Stimulated activated CD4-positive, alpha-beta T cell treated with anti-CD3 and anti-CD28 coated beads, Interleukin-15, amount 100 ng/mL, for 1 hour (primary cell): ENCODE data around the gene SFT2D1.
"Not testable (repeated sequence)": the region's sequence is repeated elsewhere in the genome, so short reads cannot be mapped to it uniquely, and the experiment has no call there.

Source experiments
- DNase-seq, 2 donors: peaks; one replicate each; pipeline ENCODE4 v3.0.0-alpha.2; 2020; ENCODE audit warnings: low read depth in 1 of 2, low spot score in 1 of 2

SFT2D1 gene

GRCh38 chr6:166342349-166343149, at the start of gene SFT2D1:
Gene SFT2D1, minus strand, starts transcription at chr6:166342545. Its CDS starts 64 bp downstream, at chr6:166342481.
- DNase-seq, result peak; percentile 46 to 64

GRCh38 chr6:166389119-166389518, 46.8 kb upstream of the SFT2D1 start:
- no peak for DNase-seq

GRCh38 chr6:166388290-166389004, 46.1 kb upstream of the SFT2D1 start:
- DNase-seq, result no peak

- DNase-seq, result no peak
Observed at GRCh38 chr6:166387642-166388289, 45.4 kb upstream of the SFT2D1 start.

GRCh38 chr6:166387098-166387497, 44.8 kb upstream of the SFT2D1 start:
- not testable (repeated sequence) for DNase-seq

GRCh38 chr6:166386111-166386510, 43.8 kb upstream of the SFT2D1 start:
- DNase-seq, result no peak

- not testable (repeated sequence) for DNase-seq
Observed at GRCh38 chr6:166383802-166384363, 41.5 kb upstream of the SFT2D1 start.

GRCh38 chr6:166382933-166383801, 40.8 kb upstream of the SFT2D1 start, which contains the start of gene MPC1:
Gene MPC1, minus strand, starts transcription at chr6:166382940. Its CDS starts 64 bp downstream, at chr6:166382876.
- peak; percentile 87 to 93 for DNase-seq

GRCh38 chr6:166382500-166382932, 40.2 kb upstream of the SFT2D1 start:
- no peak for DNase-seq

GRCh38 chr6:166381733-166382499, 39.6 kb upstream of the SFT2D1 start:
- peak; percentile 42 to 56 for DNase-seq

- no peak for DNase-seq
Observed at GRCh38 chr6:166381381-166381732, 39.0 kb upstream of the SFT2D1 start.

GRCh38 chr6:166379800-166380199, 37.5 kb upstream of the SFT2D1 start:
- DNase-seq, result no peak

- no peak for DNase-seq
Observed at GRCh38 chr6:166379103-166379586, 36.8 kb upstream of the SFT2D1 start.

- no peak for DNase-seq
Observed at GRCh38 chr6:166377721-166378120, 35.4 kb upstream of the SFT2D1 start.

- no peak for DNase-seq
Observed at GRCh38 chr6:166375013-166375412, 32.7 kb upstream of the SFT2D1 start.

GRCh38 chr6:166370489-166370888, 28.1 kb upstream of the SFT2D1 start:
- DNase-seq, result no peak

- DNase-seq, result no peak
Observed at GRCh38 chr6:166369782-166370181, 27.4 kb upstream of the SFT2D1 start.

GRCh38 chr6:166366921-166367320, 24.6 kb upstream of the SFT2D1 start:
- no peak for DNase-seq

- no peak for DNase-seq
Observed at GRCh38 chr6:166365806-166366205, 23.5 kb upstream of the SFT2D1 start.

- no peak for DNase-seq
Observed at GRCh38 chr6:166365221-166365620, 22.9 kb upstream of the SFT2D1 start.
